GM19372 (cell line): ENCODE measurements around the gene SDHA.
"Not testable (repeated sequence)": the region's sequence is repeated elsewhere in the genome, so short reads cannot be mapped to it uniquely, and the experiment has no call there.

ENCODE experiments used
- ATAC-seq: cut with Tn5 transposase; IDR thresholded peaks from one replicate; pipeline ENCODE4 v1.9.1; 2021; ENCODE audit warnings: mild to moderate bottlenecking, low read depth, moderate library complexity; ENCODE audit not compliant: unreplicated experiment

The SDHA gene

GRCh38 chr5:296954-297353 is 78.8 kb downstream of the SDHA start:
- not testable (repeated sequence) for ATAC-seq

DNA sequence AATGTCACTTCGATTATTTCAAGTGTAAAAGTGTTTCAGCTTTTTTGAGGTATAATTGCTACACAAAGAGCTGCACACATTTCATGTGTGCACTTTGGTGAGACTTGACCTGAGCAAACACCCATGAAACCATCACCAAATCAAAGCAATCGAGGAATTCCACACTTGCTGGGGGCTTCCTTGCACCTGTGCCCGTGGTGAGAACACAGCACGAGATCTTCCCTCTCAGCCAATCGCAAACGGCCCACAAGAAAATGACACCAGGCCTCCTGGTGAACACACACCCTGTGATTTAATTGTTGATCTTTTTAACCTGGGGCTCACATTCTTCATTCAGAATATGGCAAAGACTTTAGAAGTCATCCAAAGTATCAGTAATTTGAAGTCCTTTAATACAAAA is 79.3 kb downstream of the SDHA start:
- not testable (repeated sequence) for ATAC-seq

GRCh38 chr5:297991-298736 is 80.0 kb downstream of the SDHA start:
- ATAC-seq: not testable (repeated sequence)

- no peak for ATAC-seq
These were observed 80.6 kb downstream of the SDHA start for GRCh38 chr5:298737-299125.

GRCh38 chr5:299921-300320 is 81.8 kb downstream of the SDHA start:
- not testable (repeated sequence) for ATAC-seq

- ATAC-seq: not testable (repeated sequence)
These were observed 82.7 kb downstream of the SDHA start for GRCh38 chr5:300691-301435.

GRCh38 chr5:302416-302815 is 84.3 kb downstream of the SDHA start:
- ATAC-seq: not testable (repeated sequence)

DNA sequence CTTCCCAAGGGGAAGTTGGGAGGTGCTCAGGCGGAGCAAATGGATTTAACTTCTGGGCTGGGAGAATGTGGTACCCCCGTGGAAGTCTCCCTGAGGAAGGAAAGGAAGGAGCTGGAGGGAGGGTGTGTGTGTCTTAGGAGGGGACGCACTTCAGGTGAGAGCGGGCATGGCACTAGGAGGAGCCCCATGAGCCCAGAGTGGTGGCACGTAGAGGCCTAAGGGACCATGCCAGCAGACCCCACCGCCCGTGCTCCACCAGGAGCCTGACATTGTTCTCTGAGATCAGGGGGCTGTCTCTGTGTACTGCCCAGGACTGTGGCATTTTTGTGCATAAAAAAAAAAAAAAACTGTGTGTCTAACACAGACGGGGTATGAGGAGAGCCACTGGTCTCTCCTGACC is 84.8 kb downstream of the SDHA start:
- no peak for ATAC-seq

DNA sequence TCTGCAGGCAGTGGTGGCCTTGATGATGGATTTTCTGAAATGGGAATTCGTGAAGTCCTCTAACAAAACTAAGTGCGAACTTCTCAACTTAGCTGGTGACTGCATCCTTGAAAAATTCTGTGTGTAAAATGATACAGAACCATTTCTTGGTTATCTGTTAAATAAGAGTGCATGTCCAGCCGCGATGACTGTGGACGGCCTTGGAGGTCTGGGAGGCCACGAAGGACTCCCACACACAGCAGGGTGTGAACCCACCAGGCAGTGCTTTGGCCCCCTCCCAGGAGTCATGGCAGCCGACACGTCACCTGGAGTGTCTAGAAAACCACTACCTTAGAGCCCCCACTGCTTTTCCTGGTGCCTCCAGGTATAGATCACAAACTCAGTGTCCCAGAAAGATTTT is 85.6 kb downstream of the SDHA start:
- ATAC-seq: not testable (repeated sequence)

- ATAC-seq: no peak
These were observed 86.9 kb downstream of the SDHA start for GRCh38 chr5:305050-305449.

- ATAC-seq: no peak
These were observed 87.3 kb downstream of the SDHA start for GRCh38 chr5:305459-305858.

DNA sequence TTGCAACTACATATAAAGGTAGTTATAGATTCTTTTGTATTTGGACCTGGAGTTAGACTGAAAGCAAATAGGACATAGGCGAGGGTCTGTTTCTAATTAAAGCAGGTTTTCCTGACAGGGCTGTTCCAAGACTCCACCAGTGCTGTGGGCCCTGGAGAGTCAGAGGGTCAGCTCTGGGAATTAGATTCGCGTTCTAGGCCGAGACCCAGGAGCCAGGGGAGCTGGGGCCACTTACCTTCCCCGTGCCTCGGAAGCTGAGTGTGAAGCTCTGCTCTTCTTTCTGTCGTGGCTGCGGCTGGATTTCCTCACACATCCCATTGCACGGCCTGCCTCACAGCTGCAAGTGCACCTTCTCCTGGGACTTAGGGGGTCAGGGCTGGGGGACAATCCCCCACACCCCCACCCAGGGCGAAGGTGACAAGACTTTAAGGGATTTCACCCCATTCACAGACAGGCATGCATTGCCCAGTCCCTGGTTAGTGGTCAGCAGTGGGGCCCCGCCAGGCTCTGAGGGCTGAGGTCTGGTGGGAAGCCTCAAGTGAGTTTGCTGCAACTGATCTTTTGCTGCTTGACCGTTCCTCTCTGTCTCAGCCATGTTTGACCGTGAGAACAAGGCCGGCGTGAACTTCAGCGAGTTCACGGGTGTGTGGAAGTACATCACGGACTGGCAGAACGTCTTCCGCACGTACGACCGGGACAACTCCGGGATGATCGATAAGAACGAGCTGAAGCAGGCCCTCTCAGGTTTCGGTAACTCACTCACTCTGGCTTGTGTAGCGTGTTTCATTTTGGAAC is 88.1 kb downstream of the SDHA start:
- ATAC-seq: no peak
